GM18909 (cell line): ENCODE data around the gene STARD4.
A peak's percentile ranks its signal among the peaks of the same experiment; 100 is the strongest.

ENCODE experiments used
- ATAC-seq: cut with Tn5 transposase; IDR thresholded peaks from one replicate; pipeline ENCODE4 v1.9.1; 2021; ENCODE audit warnings: mild to moderate bottlenecking; ENCODE audit not compliant: unreplicated experiment, poor library complexity

STARD4 gene

DNA sequence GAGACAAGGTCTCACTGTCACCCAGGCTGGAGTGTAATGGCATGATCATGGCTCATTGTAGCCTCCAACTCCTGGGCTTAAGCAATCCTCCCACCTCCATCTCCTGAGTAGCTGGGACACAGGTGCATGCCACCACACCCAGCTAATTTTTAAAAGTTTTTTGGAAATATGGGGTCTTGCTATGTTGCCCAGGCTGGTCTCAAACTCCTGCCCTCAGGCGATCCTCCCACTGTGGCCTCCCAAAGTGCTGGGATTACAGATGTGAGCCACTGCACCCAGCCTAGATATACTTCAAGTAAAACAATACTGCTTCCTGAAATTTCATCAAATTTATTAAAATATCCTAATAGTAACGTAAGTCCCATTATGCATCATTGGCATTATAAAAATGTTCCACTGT is 33.4 kb downstream of the STARD4 start:
- ATAC-seq = no peak

- no peak for ATAC-seq
These were observed 34.1 kb downstream of the STARD4 start for GRCh38 chr5:111478266-111478665.

GRCh38 chr5:111472579-111472978 is 39.8 kb downstream of the STARD4 start:
- ATAC-seq = peak; percentile 67

GRCh38 chr5:111472096-111472495 is 40.2 kb downstream of the STARD4 start:
- ATAC-seq = peak; percentile 4

DNA sequence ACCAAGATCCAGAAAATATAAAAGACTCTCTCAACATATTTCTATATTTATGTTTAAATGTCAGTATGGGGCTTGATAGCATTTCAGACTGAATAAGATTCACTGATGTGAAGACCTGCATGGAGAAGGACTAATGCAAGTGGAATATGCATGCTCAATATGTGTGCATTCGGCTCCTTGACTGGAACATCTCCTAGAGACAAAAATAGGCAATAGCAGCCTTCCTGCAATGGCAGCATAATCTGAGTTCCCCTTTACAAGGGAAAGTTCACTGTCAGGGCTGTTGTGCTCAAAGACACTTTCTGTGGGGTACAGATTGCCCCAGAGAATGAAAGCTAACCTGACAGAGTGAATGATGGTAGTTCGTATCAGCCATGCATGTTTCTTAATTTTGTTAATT is 42.4 kb downstream of the STARD4 start:
- ATAC-seq = no peak

DNA sequence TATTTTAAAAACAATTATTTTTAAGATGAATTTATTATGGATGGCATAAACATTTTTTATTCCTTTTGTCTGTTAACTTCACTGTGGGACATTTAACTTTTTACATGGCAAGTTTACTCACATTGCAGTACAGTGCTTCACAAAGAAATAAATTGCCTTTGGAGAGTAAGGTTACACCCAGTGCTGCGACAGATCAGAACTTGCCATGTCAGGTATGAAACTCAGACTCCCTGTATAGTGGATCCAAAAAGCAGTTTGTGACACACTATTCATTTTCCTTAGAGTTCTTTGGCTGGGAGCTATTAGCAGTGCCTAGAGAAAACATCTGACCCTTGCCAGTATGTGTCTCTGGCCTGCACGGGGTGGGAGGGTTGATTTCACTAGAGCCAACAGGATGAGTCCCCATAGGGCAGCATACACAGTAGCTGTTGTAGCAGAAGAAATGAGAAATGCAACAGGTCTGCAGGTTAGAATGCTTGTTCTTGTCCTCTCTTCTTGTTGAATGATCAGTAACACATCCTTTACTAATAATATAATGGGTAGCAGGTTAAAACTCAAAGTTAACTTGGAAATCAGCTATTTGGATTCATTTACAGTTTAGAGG is 42.9 kb downstream of the STARD4 start:
- ATAC-seq = no peak

- no peak for ATAC-seq
These were observed 49.0 kb downstream of the STARD4 start for GRCh38 chr5:111463311-111463710.

DNA sequence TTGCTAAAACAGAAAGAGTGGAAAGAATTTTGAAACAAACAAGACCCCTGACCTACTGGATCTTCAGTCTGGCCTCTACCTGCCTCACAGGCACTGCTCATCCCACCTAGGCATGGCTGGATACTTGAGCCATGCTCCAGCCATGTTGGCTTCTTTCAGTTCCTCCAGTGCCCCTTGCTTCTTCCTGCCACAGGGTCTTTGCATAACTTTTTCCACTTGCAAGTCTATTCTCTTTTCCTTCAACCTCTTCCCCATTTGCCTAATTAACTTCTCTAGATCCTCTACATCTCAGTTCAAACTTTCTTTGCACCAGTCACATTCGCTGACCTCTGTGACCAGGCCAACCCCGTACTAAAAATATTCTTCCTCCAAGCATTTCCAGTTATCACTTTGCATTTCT is 50.4 kb downstream of the STARD4 start:
- no peak for ATAC-seq

- ATAC-seq = peak; percentile 60
These were observed 51.1 kb downstream of the STARD4 start for GRCh38 chr5:111461255-111461671.

- no peak for ATAC-seq
These were observed 57.6 kb downstream of the STARD4 start for GRCh38 chr5:111454776-111455175.

DNA sequence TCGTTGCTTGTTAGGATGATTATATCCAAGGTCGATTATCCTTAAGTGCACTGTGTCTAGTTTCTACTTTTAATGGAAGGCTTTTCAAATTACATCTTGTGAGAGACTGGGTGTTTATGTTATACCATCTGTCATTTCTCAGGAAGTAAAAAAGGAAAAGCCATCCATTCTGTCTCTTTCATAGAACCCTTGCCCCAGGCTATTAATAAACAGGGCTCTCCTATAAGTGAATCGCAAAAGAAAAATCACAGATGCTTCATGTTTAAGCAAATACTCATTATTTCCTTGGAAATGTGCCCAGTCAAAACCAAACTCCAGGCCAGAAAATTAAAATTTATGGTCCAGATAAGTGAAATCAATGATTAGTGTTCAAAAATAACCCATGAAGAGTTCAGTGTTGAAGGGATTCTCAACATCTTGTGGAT is 58.1 kb downstream of the STARD4 start:
- no peak for ATAC-seq

DNA sequence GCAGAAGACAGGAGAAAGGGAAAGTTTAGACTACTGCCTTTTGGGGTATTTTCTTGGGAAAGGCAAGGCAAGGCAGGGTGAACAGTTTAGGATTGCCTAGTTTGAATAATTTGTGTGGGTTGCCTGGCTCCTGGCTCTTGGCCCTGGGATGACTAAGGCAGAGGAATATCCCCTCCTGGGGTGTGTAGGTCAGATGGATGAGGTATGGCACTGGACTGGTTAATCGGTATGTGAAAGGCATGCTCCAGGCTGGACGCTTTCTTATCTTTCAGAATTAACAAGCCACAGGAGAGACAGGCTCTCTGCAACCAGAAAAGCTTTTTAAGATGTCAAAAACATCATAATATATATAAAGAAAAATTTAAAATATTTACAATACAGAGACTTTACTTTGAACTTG is 58.6 kb downstream of the STARD4 start:
- no peak for ATAC-seq

GRCh38 chr5:111453295-111453694 is 59.0 kb downstream of the STARD4 start:
- ATAC-seq = no peak

- no peak for ATAC-seq
These were observed 64.5 kb downstream of the STARD4 start for GRCh38 chr5:111447822-111448221.

DNA sequence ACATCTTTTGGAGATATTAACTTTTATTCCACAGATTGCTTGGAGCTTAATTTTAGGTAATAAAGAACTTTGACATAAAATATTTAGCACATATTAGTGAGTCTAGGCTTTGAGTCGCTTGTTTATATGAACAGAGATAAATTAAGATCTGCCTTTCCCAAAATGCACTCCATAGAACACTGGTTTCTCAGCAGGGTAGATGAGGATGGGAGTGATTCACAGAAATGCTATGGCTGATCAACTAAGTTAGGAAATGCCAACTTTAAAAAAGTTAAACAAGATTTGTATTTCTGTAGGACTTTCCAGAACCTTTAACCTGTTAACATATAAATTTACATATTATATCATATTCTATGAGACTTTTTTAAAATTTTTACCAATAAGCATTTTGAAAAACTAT is 65.2 kb downstream of the STARD4 start:
- ATAC-seq = no peak
